SK-N-DZ (cell line): ENCODE results near the gene KIF1B.
"Not testable (repeated sequence)": the region's sequence is repeated elsewhere in the genome, so short reads cannot be mapped to it uniquely, and the experiment has no call there.

Experiments used
- DNase-seq: peaks from one replicate; pipeline ENCODE4 v3.0.0-alpha.2; 2015; ENCODE audit warnings: low spot score
- small RNA-seq, 2 experiments: library from RNA; depleted of rRNA; stranded (forward); fragments of <200 nt; gene quantifications; one replicate each; pipeline ENCODE3, GENCODE V24; 2014

The KIF1B gene

GRCh38 chr1:10425826-10426534 is 215.6 kb downstream of the KIF1B start:
- peak; percentile 29 for DNase-seq

DNA sequence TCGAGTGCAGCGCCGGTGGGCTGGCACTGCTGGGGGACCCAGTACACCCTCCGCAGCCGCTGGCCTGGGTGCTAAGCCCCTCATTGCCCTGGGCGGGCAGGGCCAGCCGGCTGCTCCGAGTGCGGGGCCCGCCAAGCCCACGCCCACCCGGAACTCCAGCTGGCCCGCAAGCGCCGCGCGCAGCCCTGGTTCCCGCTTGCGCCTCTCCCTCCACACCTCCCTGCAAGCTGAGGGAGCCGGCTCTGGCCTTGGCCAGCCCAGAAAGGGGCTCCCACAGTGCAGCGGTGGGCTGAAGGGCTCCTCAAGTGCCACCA is 216.1 kb downstream of the KIF1B start:
- DNase-seq: not testable (repeated sequence)

GRCh38 chr1:10428984-10429383 is 218.6 kb downstream of the KIF1B start:
- no peak for DNase-seq

DNA sequence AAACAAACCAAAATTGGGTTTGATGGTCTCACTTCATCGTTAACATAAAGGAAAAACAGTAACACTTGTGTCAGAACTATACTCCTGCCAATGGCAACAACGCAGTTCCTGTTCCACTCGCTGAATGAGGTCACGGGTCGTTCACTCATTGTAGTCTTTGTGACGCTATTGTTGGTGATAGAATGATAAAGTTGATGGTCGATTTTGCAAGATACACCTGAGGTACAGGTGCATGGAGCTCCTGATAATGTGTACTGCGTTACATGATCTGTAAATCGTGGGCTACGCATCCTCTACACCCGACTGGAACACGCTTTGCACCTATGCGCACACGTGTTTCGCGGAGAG is 219.5 kb downstream of the KIF1B start:
- DNase-seq: no peak

- DNase-seq: peak; percentile 84
Measured at GRCh38 chr1:10430216-10431069, 220.1 kb downstream of the KIF1B start, which contains the start of gene CENPS. Gene CENPS (plus strand): TSS chr1:10430433. CDS start chr1:10430518, 85 bp downstream.

Small RNA genes lying within 50 kb of the gene (small RNA-seq; reads per million reads assigned to genes)
- gene MIR1273D (0 reads per million in 2 experiments), gene RNU6-37P (0 reads per million in 2 experiments), gene RNU6-828P (0 reads per million in 2 experiments)
